Heart left ventricle (tissue), 16 donors: ENCODE data around the gene ADCK2. TPM values are rescaled to one million over a fixed set of nuclear protein-coding genes. Genes with fewer than 3 reads are reported as not detected.
"Not testable (repeated sequence)": the region's sequence is repeated elsewhere in the genome, so short reads cannot be mapped to it uniquely, and the experiment has no call there.

Experiments used
- ATAC-seq, 4 donors: fragments of 200-7000 bp; cut with Tn5 transposase; one replicate each; pipeline ENCODE4 v1.9.1; 2020 to 2022; ENCODE audit warnings: moderate library complexity in 4 of 4, mild to moderate bottlenecking in 3 of 4, moderate number of reproducible peaks in 1 of 4
- DNase-seq, 5 donors: peaks; one replicate each; pipeline ENCODE4 v3.0.0-alpha.2; 2020
- H3K27ac ChIP-seq, 12 donors: fragments of 200-600 bp; sonication (generic) in 4 of 12; one replicate each; pipeline versions ENCODE4 v1.5.0 to v1.8.0; 2016 to 2022; ENCODE audit warnings: mild to moderate bottlenecking in 2 of 12
- H3K27me3 ChIP-seq, 9 donors: fragments of 200-600 bp; sonication (generic) in 2 of 9; one replicate each; pipeline versions ENCODE4 v1.5.1 to v1.8.0; 2016 to 2022; ENCODE audit warnings: mild to moderate bottlenecking in 3 of 9
- H3K36me3 ChIP-seq, 9 donors: fragments of 200-600 bp; sonication (generic) in 2 of 9; one replicate each; pipeline versions ENCODE4 v1.5.0 to v1.8.0; 2018 to 2022; ENCODE audit warnings: mild to moderate bottlenecking in 2 of 9
- H3K4me1 ChIP-seq, 12 donors: fragments of 200-600 bp; sonication (generic) in 4 of 12; one replicate each; pipeline versions ENCODE4 v1.5.0 to v1.8.0; 2016 to 2022; ENCODE audit warnings: mild to moderate bottlenecking in 3 of 12
- H3K4me3 ChIP-seq, 12 donors: fragments of 200-600 bp; sonication (generic) in 4 of 12; one replicate each; pipeline versions ENCODE4 v1.5.0 to v1.8.0; 2017 to 2022; ENCODE audit warnings: mild to moderate bottlenecking in 9 of 12, moderate library complexity in 4 of 12
- H3K9me3 ChIP-seq, 12 donors: fragments of 200-600 bp; sonication (generic) in 4 of 12; one replicate each; pipeline versions ENCODE4 v1.5.0 to v1.8.0; 2016 to 2022; ENCODE audit warnings: mild to moderate bottlenecking in 1 of 12
- POLR2A ChIP-seq, 2 donors: fragments of 450-650 bp; IDR thresholded peaks; one replicate each; pipeline ENCODE4 v1.6.1; 2017; ENCODE audit warnings: antibody characterized with exemption in 2 of 2, mild to moderate bottlenecking in 2 of 2, moderate library complexity in 2 of 2
- WGBS, 4 donors: extraction: QIAGEN DNeasy Blood & Tissue Kit in 2 of 4; methylation state at CpG; one replicate each; pipeline versions ENCODE4 v1.1.5 to v1.1.7; 2013 to 2018; 5-methylcytosine and 5-hydroxymethylcytosine counted together
- intact Hi-C, 10 donors: fragments of 100-400 bp; cut with DNase I; formaldehyde crosslinking; loops; one replicate each; pipeline versions ENCODE4 v1.11.1 to v1.14.2; 2022
- polyA plus RNA-seq, 2 donors: library from polyadenylated mRNA; stranded (reverse); fragments of 200-250 nt; gene quantifications; one replicate each; pipeline ENCODE4 v1.2.3, GENCODE V29; 2013
- total RNA-seq, 9 donors: library from RNA; depleted of rRNA in 2 of 9; stranded (reverse); fragments of >200 nt in 2 of 9; fragmentation: NEBNext Ultra II Directional in 3 of 9; extraction: Animal tissue kit (Norgen Biotek cat#: 25700) in 3 of 9; gene quantifications; one replicate each; pipeline versions ENCODE4 v1.1.0 to v1.2.4, GENCODE V29; 2016 to 2023
- TF ChIP-seq, protein P1 (sequence below), 12 donors: fragments of 200-600 bp; sonication (generic) in 4 of 12; IDR thresholded peaks; one replicate each; pipeline versions ENCODE4 v1.5.0 to v1.8.0; 2018 to 2022; ENCODE audit warnings: antibody characterized with exemption in 12 of 12, mild to moderate bottlenecking in 5 of 12
- donor health status: ischemic (EF 13 %, LVEDD 7.1; RV severe dilation, severe dysfunction).
- donor health status: healthy with polysubstance abuse.
- donor health status: DM: no; HTN: yes; CAD: no.
- donor health status: DM: no; HTN: no; CAD: no.
- donor health status: ischemic (EF 25% LVEDD 6.9; RV normal size, moderate dysfunction).
- donor health status: ischemic (EF 25% LVEDD 5.7; RV mildly dilated, moderate dysfunction).
- donor health status: healthy.
- donor health status: DM: yes; HTN: yes; CAD: no.
- donor health status: ischemic (EF 35%, LVEDD 5.7; RV mildly dilated, moderate dysfunction).
- donor health status: nonischemic (EF 11% LVEDD 7.7; RV severe dilation, severe dysfunction).
- donor health status: DM: yes; HTN: yes; CAD: no.
- donor health status: PGD.
- donor health status: ischemic (EF 29% LVEDD 5.4; RV normal size, mild dysfunction).
- donor health status: nonischemic (EF 23%, LVEDD 6.1; RV moderate dilation, normal function).

Gene ADCK2
- total and polyA plus RNA-seq, 11 donors: 5.3 to 18.3 (median 10.5) TPM

DNA sequence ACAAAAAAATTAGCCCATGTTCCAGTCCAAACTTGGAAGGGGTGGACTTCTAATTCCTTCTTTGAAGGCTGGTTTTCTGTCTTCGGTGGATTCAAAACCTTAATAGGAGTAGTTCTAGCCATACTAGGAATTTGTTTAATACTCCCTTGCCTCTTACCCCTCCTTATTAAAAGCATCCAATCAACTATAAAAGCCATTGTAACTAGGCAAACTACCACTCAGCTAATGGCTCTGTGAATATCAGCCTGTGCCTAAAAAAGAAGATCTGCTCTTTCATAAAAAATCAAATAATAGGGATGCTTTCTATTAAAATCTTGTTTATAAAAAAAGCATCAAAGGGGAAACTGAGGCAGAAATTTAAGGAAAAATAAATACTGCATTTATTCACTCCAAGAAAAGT lies 4.1 kb upstream of the ADCK2 start:
- no peak overlapping the region for H3K4me3 ChIP-seq
- no peak for TF ChIP-seq POLR2A (IDR thresholded peaks at IDR 0.05)
- TF ChIP-seq, protein P1, sequence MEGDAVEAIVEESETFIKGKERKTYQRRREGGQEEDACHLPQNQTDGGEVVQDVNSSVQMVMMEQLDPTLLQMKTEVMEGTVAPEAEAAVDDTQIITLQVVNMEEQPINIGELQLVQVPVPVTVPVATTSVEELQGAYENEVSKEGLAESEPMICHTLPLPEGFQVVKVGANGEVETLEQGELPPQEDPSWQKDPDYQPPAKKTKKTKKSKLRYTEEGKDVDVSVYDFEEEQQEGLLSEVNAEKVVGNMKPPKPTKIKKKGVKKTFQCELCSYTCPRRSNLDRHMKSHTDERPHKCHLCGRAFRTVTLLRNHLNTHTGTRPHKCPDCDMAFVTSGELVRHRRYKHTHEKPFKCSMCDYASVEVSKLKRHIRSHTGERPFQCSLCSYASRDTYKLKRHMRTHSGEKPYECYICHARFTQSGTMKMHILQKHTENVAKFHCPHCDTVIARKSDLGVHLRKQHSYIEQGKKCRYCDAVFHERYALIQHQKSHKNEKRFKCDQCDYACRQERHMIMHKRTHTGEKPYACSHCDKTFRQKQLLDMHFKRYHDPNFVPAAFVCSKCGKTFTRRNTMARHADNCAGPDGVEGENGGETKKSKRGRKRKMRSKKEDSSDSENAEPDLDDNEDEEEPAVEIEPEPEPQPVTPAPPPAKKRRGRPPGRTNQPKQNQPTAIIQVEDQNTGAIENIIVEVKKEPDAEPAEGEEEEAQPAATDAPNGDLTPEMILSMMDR (IDR thresholded peaks at IDR 0.05): no peak
- no peaks in the 10 kb centered on the region for H3K9me3 ChIP-seq
- no peak overlapping the region for H3K27ac ChIP-seq
- peaks cover 0 to 14% (median 6%) of the 10 kb centered on the region in 12 donors for H3K4me1 ChIP-seq
- no peak for ATAC-seq
- intact Hi-C loops: no loop called here
- 83 to 95% (median 90%) methylated on average over 1 of the region's 1 CpG for WGBS, 4 donors
- DNase-seq: no peak
- H3K27me3 ChIP-seq: no peaks in the 10 kb centered on the region
- H3K36me3 ChIP-seq: no peaks in the 10 kb centered on the region

DNA sequence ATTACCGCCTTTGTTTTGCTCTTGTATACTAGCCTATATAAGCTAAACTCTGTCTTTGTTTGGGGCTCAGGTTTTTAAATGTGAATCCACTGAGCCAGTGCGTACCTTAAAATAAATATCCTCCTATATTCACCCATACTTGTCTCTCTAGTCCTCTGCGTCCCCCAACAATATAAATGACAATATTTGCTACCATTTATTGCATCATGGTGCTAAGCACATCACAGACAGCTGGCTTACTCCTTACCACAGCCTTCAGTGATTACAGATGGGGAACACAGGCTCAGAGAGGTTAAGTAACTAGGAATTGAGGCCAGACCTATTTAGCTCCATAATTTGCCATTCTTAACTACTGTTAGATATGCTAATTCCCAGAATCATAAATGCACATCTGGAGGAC lies 3.4 kb upstream of the ADCK2 start:
- no peak for TF ChIP-seq POLR2A (IDR thresholded peaks at IDR 0.05)
- TF ChIP-seq, protein P1 (IDR thresholded peaks at IDR 0.05): no peak
- intact Hi-C loops: no loop called here

DNA sequence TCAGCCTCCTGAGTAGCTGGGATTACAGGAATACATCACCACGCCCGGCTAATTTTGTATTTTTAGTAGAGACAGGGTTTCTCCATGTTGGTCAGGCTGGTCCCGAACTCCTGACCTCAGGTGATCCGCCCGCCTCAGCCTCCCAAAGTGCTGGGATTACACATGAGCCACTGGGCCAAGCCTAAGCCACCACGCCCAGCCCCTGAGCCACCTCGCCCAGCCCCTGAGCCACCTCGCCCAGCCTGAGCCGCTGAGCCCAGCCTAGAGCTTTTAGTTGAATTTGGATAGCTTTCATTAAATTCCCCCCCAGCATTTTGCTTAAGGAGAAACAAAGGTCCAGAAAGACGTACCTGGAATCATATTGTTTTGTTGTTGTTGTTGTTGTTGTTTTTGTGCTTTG lies 2.9 kb upstream of the ADCK2 start:
- H3K4me1 ChIP-seq: peaks cover 0 to 26% (median 16%) of the 10 kb centered on the region in 12 donors
- not testable (repeated sequence) for H3K36me3 ChIP-seq, H3K4me3 ChIP-seq, ATAC-seq, H3K9me3 ChIP-seq, DNase-seq, H3K27ac ChIP-seq, H3K27me3 ChIP-seq
- intact Hi-C loops: loop anchor here in 5 of 10 donors (5.0 to 10.0 kb wide), 2 partner anchors 342 to 345 kb away; partner anchors contain the start of gene MRPS33 (in 5 of the 5)
- 87 to 94% (median 92%) methylated on average over 9 to 10 of the region's 10 CpGs for WGBS, 4 donors

More for the DNA sequence above, 3.4 kb upstream of the ADCK2 start:
- Histone ChIP-seq H3K36me3 (no peaks in the 10 kb centered on the region), H3K4me3 (no peak overlapping the region), H3K27me3 (no peaks in the 10 kb centered on the region), H3K27ac (no peak overlapping the region), H3K4me1 (peaks cover 0 to 21% (median 12%) of the 10 kb centered on the region in 12 donors), H3K9me3 (no peaks in the 10 kb centered on the region)
- DNase-seq (no peak), ATAC-seq (no peak)
- 94 to 96% (median 95%) methylated on average over 3 of the region's 3 CpGs for WGBS, 4 donors

DNA sequence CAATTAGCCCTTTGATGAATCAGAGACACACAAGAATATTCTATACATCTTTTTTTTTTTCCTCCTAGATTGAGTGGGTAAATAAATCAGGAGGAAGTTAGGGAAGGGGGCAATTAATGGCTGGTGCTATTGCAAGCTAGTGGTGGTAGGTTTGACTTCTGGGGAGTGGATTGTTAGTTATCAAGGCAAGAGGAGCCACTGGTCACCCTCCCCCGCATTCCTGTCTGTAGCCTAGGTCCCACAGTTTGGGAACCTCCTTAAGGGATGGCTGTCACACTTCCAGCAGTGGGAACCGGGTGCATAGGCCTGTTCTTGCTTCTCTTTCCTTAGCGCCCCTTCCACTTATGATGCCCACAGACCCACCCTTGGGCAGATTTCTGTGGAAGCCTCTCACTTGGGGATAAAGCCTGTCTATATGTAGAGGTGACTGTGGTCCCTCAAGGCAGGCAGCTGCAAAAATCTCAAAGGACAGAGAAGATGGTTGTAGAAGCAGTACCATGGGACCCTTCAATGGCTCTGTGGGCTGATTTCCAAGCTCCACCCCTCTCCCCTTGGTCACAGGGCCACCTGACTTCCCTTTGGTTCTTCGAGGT lies 2.3 kb upstream of the ADCK2 start:
- Histone ChIP-seq H3K27ac (no peak overlapping the region), H3K36me3 (no peaks in the 10 kb centered on the region), H3K9me3 (no peaks in the 10 kb centered on the region), H3K4me1 (peaks cover 0 to 32% (median 20%) of the 10 kb centered on the region in 12 donors), H3K27me3 (no peaks in the 10 kb centered on the region), H3K4me3 (no peak overlapping the region)
- intact Hi-C loops: loop anchor here in 5 of 10 donors (5.0 to 10.0 kb wide), 2 partner anchors 342 to 344 kb away; partner anchors contain the start of gene MRPS33 (in 5 of the 5)
- 63 to 74% (median 71%) methylated on average over 4 of the region's 4 CpGs for WGBS, 4 donors
- no peak for ATAC-seq
- no peak for DNase-seq
- TF ChIP-seq POLR2A (IDR thresholded peaks at IDR 0.05): no peak
- TF ChIP-seq, protein P1 (IDR thresholded peaks at IDR 0.05): no peak
